Measurements from ENCODE around the gene NEDD4L.

Gene NEDD4L

DNA sequence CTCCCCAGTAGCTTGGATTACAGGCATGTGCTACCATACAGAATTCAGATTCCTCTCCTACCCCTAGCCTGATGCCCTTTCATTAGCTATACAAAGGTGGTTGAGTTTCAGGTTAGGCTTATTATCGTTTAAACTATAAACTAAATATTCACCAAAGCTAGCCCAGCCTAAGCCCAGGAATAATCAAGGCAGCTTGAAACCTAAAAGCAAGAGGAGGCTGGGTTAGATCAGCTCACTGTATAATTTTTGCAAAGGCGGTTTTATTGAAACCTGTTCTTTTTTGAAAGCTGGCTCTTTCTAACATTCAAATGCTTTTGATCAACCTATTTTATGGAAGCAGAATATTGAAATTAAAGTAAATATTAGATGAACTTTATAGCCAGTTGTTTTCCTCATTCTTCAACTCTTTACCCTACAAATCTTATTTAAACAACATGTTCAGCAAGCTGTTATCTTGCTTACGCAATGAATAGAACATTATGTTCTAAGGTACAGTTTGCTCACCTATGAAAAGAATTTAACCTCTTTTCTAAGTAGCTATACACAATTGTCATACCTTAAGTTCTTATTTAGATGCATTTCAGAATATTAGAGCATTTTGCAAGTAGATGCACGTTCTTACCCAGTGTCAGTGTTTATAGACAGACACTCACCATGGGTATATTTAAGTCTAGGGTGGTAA is 241.6 kb downstream of the NEDD4L start:
- no peak for DNase-seq (ENCODE audit: low spot score)
- FAIRE-seq: no peak

DNA sequence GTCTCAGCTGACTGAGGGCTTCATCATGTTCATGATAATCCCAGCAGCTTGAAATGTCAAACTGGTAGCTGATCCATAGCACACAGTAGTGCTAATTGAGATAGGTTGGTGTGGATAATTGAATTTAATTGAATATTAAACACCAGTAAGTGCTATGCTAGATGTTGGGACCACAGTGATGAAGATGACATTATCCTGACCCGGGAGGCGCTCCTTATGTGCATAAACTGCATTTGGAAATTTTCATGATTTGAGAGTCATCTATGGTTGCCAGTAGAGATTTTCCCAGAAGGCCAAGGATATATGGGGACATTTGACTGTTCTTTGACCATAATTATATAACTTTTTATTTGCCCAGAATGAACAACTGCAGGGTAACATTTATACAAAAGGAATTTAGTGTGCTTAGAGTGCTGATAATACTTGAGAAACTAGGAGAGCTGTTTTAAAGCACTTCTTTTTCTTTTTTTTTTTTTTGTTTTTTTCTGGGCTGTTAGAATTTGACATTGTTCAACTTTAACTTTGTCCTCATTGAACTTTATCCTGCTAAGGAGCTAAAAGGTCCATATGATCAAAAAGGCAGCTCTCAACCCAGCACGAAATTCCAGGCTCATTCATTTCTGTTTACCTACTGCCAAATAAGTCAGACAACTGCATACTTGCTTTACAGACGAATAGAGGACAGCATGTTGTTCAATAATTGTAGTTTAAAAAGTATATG is 242.8 kb downstream of the NEDD4L start:
- DNase-seq (ENCODE audit: low spot score): no peak
- FAIRE-seq: no peak

DNA sequence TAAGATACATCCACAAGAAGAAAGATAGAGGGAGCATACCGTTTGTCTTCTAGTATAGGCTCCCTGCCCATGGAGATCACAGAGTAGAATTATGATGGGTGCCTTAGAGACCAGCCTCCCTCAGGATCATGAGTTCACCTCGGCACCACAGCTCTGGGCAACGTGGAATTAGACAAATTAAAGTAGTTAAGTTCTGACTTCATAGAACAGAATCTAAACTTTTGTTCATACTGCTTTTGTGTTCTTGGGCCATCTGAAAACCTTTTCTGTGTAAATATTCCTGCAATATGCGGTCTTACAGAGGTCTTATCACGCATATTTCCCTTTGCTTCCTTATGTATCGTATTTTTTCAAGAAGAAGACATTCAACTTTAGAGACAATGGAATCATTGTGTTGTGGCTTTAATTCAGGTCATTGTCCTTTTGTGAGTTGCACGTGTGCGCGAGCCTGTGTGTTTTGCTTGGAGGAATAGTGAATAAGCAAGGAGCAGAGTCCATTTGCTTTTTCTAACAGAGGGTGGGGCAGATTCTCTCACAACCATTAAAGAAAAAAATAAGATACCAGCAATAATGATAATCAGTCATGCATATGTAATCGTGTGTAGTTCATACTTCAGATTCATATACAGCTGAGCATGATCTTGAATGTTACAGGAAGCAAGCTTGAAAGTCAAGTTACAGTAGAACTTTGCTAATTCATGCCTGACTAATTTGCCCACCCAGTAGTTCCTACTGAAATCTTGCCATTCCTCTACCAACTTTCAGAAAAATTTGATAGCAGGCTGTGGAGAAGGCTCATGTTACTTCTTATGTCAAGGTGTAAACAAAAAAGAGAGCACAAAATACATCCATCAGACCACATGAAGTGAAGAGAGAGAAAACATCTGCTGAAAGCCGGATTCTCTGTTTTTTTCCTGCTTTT is 243.6 kb downstream of the NEDD4L start:
- DNase-seq (ENCODE audit: low spot score) (no peak), FAIRE-seq (peak; percentile 5)

DNA sequence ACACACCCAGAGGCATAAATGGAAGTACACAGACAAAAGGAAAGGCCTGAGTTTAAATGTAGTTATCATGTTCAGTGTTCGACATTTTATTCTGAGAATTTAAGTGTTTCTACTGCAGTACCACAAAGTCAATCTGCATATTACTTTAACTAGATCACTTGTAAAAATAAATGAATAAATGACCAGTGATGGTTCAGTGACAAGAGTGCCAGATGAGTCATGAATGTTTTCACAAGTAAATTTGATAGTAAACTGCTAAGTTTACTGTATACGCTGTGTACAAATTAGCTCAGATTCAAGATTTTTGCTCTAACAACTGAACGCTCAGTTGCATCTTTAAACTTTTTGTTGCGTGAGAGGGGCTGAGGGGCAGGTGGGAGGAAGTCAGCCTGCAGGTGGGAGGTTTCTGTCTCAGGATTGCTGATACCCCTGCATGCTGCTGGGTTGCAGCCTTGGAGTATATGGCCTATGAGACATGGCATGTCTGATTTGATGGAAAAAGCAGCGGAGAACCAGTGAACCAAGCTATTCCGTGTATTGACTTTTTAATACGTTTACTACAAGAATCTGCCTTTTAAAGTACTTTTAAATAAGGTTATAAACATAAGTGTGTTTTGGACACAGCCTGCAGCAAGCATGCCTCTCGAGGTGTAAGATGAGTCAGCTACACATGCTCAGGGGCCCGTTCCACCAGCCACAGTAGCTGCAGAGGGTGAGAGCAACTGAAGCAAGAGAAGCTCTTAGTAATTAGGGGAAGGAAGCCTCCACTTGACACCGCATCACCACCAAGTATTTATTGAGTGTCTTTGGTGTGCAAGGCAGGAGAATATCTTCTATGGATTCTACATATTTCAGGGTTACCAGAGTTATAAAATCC is 245.1 kb downstream of the NEDD4L start:
- DNase-seq (ENCODE audit: low spot score) (peak; percentile 34), FAIRE-seq (peak; percentile 81)

DNA sequence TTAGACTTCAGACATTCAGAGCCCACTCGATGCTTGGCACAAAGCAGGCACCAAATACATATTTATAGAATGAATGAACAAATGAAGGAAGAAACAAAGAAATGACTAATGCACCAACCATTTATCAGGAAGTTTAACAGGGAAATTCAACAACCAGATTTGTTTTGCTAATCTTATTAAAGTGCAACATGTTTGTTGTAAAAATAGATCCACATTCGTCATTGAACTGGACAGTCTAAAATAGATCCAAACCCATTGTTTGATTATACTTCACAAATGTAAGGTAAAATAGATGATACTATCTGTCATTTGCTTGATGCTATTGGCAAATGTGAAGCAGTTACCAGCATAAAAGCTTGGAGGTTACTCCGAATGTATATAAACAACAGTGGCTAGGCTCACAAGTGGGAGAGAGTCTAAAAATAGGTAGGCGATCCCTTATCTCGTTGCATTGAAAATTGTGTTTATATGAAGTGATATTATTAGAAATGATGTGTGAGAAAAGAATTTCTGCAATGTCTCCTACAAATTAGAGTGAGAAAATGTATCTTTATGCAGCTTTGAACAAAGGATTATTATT is 246.2 kb downstream of the NEDD4L start:
- no peak for FAIRE-seq
- DNase-seq (ENCODE audit: low spot score): no peak

DNA sequence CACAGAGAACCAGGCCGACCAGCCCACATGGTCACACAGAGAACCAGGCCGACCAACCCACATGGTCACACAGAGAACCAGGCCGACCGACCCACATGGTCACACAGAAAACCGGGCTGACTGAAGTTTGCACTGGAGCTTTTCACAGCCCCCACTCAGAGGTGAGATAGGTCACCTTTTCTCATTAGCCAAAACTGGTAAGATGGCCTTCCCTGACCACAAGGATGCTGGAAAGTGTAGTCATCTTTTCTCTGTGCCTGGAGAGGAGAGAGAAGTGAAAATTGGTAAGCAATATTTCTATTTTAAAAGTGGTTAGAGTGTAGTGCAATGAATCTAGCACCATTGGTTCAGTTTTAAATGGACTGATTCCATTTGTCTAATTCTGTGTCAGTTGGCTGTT is 247.1 kb downstream of the NEDD4L start:
- FAIRE-seq (no peak), DNase-seq (ENCODE audit: low spot score) (no peak)

DNA sequence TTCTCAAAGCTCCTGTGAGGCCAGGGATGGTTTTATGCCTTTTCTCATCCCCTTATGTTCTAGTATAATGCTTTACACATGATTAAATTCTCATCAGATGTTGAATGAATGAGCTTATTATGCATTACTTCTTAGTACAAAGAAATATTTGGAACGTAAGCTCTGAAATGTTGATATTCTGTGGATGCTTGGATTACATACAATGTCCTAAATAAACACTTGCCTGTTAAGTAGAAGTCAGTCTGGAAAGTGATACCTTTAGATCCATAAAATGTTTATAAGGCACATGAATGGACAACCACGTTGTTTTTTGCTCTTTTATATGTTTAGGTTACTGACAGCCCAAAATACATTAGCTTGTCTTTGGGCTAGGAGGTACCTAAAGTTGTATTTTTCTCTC is 248.6 kb downstream of the NEDD4L start:
- FAIRE-seq (no peak), DNase-seq (ENCODE audit: low spot score) (no peak)

DNA sequence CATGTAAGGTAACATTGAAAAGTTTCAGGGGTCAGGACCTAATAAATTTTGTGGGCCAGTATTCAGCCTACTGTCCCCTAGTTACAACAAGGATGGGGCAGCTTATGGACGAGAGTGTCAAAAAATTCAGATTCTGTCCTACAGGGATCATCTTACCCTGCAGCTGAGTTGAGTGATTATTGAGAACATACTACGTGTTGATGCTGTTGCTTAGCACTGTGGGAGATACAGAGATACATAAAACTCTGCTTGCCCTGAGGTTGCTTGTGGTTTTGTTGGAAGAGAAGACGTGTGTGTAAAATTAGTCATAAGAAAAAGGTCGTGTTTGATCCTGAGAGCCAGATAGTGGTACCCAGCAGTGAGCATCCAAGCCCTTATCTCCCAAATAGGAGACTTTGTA is 253.2 kb downstream of the NEDD4L start:
- DNase-seq (ENCODE audit: low spot score) (peak; percentile 64), FAIRE-seq (peak; percentile 7)

DNA sequence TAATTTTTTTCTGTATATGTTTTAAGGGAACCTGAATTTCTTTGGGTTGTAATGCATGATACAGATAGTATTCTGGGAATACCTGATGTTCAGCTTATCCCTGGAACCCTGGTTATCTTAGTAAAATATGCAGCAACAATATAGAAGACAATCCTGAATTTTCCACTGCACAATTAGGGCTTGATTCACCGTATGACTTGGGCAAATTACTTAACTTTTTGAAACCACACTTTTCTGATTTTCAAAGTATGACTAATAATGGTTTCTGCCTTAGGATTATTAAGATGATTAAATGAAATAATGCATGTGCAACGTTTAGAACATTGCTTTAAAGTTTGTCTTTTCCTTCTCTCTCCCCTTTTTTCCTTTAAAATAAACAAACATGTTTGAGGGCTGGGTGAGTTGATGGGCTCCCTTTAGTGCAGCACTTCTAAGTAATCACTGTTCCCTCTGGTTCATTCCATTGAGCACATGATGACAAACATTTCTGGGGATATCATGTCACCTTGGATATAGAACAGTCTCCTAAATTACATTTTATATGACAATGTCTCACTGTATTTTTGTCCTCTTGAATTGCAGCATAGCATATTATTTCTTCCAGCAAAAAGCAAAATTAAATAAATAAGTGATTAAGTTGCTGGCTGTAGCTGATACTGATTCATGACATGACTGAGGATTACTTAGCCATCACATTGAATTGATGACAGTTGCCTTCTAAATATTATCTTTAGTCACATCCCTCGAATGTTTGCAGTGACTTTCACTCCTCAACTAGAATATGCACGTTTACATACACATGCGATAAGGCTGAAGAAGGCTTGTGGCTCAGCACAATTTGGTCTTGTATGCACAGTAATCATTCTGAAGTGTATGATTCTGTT is 254.5 kb downstream of the NEDD4L start:
- FAIRE-seq: no peak
- no peak for DNase-seq (ENCODE audit: low spot score)

DNA sequence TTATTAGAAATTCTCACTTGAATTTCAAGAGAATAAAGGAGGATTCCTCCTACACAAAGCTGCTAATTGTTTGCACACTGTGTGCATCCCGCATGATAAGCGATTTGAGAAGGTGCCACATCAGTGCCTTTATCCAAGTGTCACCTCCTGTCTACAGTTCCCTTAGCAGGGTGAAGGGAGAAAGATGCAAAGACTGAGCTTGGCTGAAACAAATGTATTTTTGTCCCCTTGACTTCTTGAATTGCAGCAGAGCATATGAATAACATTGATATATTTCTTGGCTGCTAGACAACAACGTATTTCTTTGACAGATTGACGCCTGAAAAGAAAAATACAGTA is 255.1 kb downstream of the NEDD4L start:
- FAIRE-seq: no peak
- DNase-seq (ENCODE audit: low spot score): no peak

DNA sequence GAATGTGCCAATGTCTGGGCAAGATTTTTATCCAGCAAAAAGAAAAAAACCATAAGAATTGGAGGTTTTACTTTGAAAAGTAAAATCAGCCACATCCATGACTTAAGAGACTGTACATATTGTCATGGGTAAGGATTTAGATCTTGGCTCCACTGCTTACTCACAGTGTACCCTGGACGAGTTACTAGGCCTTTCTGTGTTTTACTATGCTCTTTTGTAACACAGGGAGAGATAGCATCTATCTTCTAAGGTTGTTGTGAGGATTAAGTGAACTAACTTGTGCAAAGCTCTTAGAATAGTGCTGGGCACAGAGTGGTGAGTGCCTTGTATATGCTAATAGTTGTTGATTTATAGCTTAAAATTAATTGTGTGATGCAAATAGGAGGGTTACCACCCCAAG is 255.9 kb downstream of the NEDD4L start:
- FAIRE-seq: no peak
- DNase-seq (ENCODE audit: low spot score): no peak

DNA sequence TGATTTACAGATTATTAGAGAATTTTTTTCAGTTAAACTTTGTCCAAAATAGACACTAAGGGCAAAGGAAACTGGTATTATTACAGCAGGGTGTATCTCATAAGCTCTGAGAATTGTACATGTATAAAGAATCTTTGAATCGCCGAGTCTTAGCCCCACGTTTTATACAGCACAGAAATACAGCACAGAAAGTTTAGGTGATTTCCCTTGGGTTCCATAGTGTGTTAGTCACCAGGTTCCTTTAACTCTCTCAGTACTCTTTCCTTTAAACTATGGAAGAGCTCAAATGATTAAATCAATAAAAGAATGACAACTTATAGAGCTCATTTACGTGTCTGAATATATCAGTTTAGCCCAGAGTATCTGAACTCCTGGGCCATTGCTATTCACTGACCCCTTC is 256.8 kb downstream of the NEDD4L start:
- DNase-seq (ENCODE audit: low spot score) (peak; percentile 5), FAIRE-seq (no peak)

DNA sequence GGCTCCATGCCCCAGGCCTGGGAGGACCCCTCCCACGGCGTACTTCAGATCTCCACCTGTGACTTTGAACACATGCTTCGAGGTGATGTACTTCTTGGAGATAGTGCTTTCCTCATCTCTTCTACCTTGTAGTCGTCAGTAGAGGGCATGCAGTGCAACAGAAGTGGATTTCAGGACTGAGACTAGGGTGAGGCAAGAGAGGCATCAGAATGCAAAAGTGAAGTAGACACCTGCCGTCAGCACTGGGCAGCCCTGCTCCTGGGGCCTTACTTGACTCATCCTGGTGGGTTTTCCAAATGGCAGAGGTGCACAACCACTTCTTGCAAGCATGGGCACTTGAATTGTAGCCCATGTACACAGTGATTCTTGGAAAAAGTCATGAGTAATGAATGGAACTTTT is 258.8 kb downstream of the NEDD4L start:
- no peak for FAIRE-seq

DNA sequence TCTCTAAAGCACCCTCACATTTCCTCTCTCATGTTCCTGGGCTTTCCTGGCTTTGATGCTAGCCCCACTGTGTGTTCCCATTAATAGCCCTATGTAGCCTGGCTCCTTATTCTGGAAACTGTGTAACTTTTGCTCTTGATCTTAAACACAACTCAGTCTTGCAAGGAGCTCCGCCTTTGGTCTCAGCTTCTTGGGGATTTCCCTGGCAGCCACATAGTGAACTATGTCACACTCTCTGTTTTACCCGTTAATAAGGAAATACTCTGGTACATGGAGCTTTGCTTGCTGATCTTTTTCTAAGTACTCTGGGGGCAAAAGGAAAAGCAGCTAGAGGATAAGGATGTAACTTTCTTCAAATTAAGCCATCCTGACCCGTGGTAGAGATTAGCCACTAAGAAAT is 259.3 kb downstream of the NEDD4L start:
- peak; percentile 14 for DNase-seq (ENCODE audit: low spot score)
- no peak for FAIRE-seq

More for the DNA sequence above, 258.8 kb downstream of the NEDD4L start:
- no peak for DNase-seq (ENCODE audit: low spot score)

DNA sequence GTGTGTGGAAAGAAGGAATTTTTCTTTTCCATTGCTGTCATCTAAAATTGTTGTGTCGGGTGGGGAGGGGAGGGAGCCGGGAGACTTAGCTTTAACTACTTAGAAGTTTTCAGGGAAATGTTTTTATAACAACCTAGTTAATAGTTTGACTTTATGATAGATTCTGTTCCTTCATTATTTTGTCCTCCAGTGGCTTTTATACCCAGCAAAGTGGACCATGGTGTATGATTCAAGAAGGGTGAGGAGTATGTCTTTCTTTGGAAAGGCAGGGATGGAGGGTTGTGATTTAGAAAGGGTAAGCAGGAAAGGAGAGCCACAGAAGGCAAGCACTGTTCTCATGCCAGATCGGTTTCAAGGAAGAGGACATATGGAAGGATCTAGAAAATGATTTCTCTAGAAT is 261.8 kb downstream of the NEDD4L start:
- FAIRE-seq (no peak), DNase-seq (ENCODE audit: low spot score) (no peak)

DNA sequence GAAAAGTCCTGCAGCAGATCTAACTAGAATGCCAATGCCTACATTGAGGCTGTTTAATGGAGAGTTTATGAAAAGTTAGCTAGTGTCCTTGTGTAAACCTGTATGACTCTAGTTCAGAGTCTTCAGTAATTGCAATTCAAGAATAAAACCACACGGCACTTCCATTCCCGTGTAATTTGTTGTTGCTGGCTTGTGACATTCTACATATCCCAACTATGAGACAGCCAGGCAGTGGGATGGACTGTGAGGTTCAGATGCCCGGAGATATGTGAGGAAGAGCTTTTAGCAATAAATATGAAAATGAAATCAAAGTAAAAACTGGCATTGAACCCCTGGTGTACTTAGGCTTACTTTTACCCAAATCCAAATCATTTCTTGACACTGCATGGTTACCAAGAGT is 263.4 kb downstream of the NEDD4L start:
- FAIRE-seq (no peak), DNase-seq (ENCODE audit: low spot score) (no peak)

DNA sequence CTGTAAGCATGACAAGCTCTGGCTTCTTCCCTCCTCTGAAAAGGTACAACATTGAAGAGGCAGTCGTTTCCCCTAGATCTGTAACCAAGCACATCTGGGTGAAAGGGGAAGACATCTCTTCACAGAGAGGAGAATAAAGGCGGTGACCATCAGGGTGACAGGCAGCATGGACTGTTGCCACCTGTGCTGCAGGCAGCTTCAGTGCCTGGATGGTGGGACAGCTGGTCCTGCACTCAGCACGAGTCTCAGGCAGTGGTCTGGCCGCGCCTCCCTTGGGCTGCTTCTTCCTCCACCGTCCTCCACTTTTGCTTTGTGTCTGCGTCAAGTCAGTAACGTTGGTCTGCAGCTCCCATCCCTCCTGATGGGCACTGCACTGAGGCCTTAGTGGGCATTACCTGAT is 264.4 kb downstream of the NEDD4L start:
- no peak for DNase-seq (ENCODE audit: low spot score)
- FAIRE-seq: no peak

DNA sequence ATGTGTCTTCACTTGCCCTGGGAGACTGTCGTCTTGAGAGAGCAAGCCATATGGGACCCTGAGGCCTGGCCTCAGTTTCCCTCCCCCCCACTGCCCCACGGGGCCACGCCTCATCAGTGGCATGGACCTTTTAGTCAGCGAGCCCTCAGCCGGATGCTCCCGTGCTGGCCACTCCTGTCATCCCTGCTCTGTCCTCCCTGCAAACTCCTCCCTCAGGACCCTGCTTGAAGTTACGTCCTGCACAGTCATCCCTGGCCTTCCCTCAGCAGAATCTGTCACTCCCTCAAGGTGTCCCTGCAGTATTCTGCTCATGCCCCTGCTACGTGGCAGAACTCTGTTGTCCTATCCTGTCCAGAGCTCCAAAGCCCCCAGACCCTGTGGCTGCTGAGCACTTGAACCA is 265.1 kb downstream of the NEDD4L start:
- FAIRE-seq (no peak), DNase-seq (ENCODE audit: low spot score) (no peak)

DNA sequence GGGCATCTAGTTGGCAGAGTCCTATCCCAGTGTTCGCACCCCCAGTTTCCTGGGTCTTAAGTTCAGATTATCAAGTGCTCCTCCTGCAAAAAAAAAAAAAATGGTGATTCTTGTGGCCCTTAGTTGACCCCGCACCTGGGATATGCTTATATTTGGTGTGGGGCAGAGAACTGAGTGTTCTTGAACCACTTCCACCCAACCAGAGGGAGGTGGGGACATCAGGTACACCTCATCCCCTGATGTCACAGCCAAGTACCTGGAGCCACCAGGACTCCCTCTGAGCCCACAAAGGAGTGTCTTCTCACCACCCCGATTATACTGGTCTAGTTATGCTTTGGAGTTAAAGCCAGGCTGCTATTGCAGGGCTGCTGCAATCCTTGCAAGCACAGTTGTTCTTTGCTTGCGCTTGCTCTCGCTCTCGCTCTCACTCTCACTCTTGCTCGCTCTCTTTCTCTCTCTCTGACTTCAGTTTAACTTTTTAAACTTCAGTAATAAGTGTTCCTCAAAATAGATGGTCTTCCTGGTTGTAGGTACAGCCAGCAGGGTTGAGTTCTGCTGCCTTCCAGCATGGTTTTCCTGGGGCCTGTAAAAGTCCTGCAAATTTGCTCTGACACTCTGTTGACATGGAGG is 265.7 kb downstream of the NEDD4L start:
- FAIRE-seq (no peak), DNase-seq (ENCODE audit: low spot score) (no peak)
